Endometrium (tissue), 2 donors: ENCODE results near the gene MBP.

ENCODE experiments used
- FAIRE-seq: peaks from 2 replicates; lab custom pipeline; 2012; peaks lifted over from hg19 to GRCh38; lab: Jason Lieb, UNC
- donor health status: control.
- donor health status: control.

The MBP gene

GRCh38 chr18:77151033-77151771 is 18.6 kb upstream of the MBP start:
- FAIRE-seq: no peak

- FAIRE-seq: no peak
Measured at GRCh38 chr18:77150588-77150987, 18.0 kb upstream of the MBP start.

GRCh38 chr18:77148289-77148688 is 15.7 kb upstream of the MBP start:
- FAIRE-seq: no peak

DNA sequence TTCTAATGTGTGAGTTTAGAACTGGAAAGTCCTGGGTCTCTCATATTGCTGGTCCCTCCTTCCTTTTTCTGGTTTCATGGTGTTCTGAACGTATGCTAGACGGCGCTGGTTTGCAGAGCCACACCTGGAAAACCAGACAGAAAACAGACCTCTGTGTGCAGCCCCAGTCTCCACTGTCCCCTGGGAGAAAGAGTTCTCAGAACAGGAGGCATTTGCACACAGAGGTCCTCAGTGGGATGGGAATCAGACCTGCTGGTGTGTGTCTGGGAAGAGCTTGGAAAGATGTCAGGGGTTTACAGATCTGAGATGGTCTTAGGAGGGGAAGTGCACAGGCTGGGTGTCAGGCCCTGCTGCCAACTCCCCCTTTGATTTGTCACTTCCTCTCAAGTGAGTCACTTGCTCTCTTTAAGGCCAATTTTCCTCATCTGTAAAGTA is 14.9 kb upstream of the MBP start:
- FAIRE-seq: no peak

DNA sequence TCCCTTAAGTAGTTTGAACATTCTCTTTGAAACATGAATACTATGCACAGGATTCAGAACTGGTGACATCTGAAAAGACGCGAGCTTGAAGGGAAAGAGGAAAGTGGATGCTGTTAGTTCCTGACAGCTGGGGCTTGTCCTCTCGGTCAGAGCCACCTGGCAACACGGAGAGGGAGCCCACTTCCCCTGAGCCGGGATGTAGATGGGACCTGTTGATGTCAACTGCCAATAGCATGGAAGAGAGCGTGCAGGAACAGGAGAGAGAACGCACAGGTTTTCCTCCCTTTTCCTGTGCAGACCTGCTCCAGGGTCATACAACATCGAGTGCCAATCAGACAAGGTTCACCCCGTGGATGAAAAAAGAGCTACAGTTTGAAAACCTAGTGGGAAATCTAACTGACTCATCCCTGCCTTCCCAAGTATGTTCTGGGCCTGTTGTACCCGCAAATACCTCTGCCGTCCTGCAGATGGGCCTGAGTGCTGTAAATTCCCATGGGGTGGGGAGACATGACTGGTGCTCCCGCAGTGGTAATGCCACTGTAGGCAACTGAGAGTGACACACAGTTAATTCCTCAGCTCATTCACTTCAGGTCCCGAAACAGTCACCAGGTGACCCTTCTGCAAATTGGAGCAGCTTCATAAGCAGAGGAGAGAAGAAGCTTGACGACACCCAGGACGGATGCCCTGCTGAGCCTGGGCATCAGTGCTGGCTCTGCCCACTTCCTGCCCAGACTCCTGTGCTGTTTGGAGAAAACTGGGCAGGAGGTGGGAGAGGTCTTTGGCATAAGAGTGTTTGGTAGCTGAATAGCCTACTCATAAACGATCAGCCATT is 13.9 kb upstream of the MBP start:
- FAIRE-seq: no peak

GRCh38 chr18:77145364-77145901 is 12.8 kb upstream of the MBP start:
- FAIRE-seq: no peak

- no peak for FAIRE-seq
Measured at GRCh38 chr18:77144451-77145118, 12.0 kb upstream of the MBP start.

- FAIRE-seq: no peak
Measured at GRCh38 chr18:77144046-77144445, 11.5 kb upstream of the MBP start.

- FAIRE-seq: no peak
Measured at GRCh38 chr18:77143196-77143595, 10.6 kb upstream of the MBP start.

GRCh38 chr18:77141401-77142118 is 9.0 kb upstream of the MBP start:
- FAIRE-seq: no peak

- no peak for FAIRE-seq
Measured at GRCh38 chr18:77140439-77141109, 8.0 kb upstream of the MBP start.

- no peak for FAIRE-seq
Measured at GRCh38 chr18:77140030-77140429, 7.4 kb upstream of the MBP start.

DNA sequence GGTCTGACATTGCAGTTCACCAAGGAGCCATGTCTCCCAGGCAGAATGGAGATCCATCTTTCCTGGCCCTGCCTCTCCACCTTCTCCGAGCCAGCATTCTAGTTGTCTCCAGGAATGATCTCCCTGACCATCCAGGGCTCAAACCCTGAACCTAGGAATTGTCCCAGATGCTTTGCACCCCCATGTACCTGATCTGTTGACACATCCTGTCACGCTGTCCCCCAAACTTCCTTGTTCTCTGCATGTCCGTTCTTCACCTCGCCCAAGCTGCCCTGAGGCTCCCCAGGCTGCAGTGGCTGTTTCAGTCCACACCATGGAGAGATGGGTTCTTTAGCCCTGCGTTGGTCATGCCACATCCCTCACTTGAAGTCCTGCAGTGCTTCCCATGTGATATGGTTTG is 7.0 kb upstream of the MBP start:
- no peak for FAIRE-seq

DNA sequence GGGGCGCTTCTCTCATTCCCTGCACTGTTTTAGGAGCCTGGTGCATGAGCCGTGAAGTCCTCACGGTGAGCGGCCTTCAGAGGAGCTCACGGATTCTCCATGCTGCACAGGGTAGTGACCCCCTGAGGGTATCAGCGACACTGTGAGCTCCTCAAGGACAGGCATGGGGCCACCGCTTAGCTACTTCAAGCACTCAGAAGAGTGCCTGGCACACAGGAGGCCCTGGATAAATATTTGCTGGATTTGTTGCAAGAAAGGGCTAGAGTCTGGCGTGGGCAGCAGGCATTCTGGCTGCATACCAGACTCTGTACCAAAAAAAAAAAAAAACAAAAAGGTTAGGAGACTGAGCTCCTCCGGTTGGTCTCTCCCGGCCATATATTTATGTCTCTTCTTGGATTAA is 5.7 kb upstream of the MBP start:
- no peak for FAIRE-seq

- no peak for FAIRE-seq
Measured at GRCh38 chr18:77137851-77138250, 5.3 kb upstream of the MBP start.

- no peak for FAIRE-seq
Measured at GRCh38 chr18:77136871-77137665, 4.5 kb upstream of the MBP start.

DNA sequence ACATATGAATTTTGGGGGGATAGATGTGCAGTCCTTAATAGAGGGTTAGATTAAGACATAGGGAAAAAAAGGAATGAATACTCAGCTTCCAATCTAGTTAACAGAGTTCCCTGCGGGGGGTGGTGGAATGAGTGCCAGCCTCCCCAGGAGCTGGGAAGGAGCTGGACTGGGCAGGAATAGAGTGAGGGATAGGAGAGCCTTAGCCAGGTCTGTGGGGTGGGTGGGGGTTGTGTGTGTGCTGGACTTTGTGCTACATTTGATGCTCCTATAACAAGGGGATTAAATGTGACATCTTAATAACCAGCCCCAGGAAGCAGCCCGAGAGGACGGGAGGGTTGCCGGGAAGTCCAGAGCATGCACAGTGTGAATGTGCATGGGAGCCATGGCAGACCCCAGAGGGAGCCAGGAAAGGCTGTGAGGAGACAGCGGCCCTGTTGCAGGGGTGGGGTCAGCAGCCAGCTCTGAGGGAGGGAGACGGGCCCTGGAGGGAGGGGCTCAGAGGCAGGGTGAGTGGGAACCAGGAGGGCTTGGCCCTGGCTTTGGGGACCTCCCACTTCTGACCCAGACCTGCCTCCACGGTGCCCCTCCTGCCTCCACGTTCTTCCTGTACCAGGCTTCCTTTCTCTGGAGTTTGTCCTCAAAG is 3.6 kb upstream of the MBP start:
- no peak for FAIRE-seq

DNA sequence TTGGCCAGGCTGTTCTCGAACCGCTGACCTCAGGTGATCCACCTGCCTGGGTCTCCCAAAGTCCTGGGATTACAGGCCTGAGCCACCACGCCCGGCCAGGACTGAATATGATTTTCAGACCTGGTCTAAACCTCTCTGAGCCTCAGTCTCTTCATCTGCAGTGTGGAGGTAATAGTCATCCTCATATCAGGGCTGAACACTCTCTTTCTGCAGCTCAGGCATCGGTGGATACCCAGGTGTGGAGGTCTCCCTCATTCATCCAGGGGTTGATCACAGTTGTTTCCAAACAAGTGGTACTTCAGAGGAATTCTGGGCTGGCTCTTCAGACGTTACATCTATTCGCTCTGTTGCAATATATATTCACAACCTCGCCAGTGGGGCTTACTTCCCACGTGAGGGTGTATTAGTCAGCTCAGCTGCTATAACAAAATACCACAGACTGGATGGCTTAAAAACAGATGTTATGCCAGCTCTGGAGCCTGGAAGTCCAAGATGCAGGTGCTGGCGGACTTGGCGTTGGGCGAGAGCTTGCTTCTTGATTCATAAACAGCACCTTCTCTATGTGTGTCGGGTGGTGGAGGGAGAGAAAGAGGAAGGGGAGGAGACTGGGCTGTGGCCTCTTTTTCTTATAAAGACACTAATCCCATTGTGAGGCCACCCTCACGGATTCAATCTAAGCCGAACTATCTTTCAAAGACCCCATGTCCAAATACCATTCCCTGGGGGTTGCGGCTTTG is 2.9 kb upstream of the MBP start:
- FAIRE-seq: no peak

GRCh38 chr18:77134611-77135010 is 2.0 kb upstream of the MBP start:
- FAIRE-seq: no peak
